Measurements from ENCODE around the gene CACNG6.

Gene CACNG6

GRCh38 chr19:53960187-53960586 lies 31.2 kb upstream of the CACNG6 start:
- TF ChIP-seq, protein P1, sequence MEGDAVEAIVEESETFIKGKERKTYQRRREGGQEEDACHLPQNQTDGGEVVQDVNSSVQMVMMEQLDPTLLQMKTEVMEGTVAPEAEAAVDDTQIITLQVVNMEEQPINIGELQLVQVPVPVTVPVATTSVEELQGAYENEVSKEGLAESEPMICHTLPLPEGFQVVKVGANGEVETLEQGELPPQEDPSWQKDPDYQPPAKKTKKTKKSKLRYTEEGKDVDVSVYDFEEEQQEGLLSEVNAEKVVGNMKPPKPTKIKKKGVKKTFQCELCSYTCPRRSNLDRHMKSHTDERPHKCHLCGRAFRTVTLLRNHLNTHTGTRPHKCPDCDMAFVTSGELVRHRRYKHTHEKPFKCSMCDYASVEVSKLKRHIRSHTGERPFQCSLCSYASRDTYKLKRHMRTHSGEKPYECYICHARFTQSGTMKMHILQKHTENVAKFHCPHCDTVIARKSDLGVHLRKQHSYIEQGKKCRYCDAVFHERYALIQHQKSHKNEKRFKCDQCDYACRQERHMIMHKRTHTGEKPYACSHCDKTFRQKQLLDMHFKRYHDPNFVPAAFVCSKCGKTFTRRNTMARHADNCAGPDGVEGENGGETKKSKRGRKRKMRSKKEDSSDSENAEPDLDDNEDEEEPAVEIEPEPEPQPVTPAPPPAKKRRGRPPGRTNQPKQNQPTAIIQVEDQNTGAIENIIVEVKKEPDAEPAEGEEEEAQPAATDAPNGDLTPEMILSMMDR (IDR thresholded peaks at IDR 0.05; ENCODE audit: borderline replicate concordance, extremely low read depth, low read length, poor library complexity, severe bottlenecking), result no peak
- TF ChIP-seq EZH2 (IDR thresholded peaks at IDR 0.05; ENCODE audit: borderline replicate concordance, low read depth, low read length, severe bottlenecking), result no peak
- no peaks in the 10 kb centered on the region for H3K79me2 ChIP-seq (ENCODE audit: insufficient read depth, low read length)
- H3K4me2 ChIP-seq (ENCODE audit: insufficient read depth, low read length), result no peak overlapping the region
- no peaks in the 10 kb centered on the region for H4K20me1 ChIP-seq (ENCODE audit: insufficient read depth, low read length)
- H3K9ac ChIP-seq (ENCODE audit: low read depth, low read length), result no peak overlapping the region
- no peak for DNase-seq
- H3K4me3 ChIP-seq (ENCODE audit: low read depth in 1 of 2, low read length in 2 of 2), result no peak overlapping the region
- no peak overlapping the region for H2AFZ ChIP-seq (ENCODE audit: low read depth, low read length)
- no peaks in the 10 kb centered on the region for H3K27me3 ChIP-seq (ENCODE audit: insufficient read depth, low read length, poor library complexity)
- no peak for ATAC-seq (ENCODE audit: insufficient read depth, low read depth)
- H3K36me3 ChIP-seq (ENCODE audit: insufficient read depth, low read length), result no peaks in the 10 kb centered on the region
- no peak overlapping the region for H3K27ac ChIP-seq (ENCODE audit: low read length)
- H3K4me1 ChIP-seq (ENCODE audit: insufficient read depth, low read length), result no peaks in the 10 kb centered on the region
- H3K9me3 ChIP-seq (ENCODE audit: insufficient read depth, low read length, severe bottlenecking), result no peaks in the 10 kb centered on the region

GRCh38 chr19:53960886-53961285 lies 30.6 kb upstream of the CACNG6 start:
- Histone ChIP-seq H3K27ac (ENCODE audit: low read length) (no peak overlapping the region), H3K9ac (ENCODE audit: low read depth, low read length) (no peak overlapping the region), H3K4me1 (ENCODE audit: insufficient read depth, low read length) (no peaks in the 10 kb centered on the region), H3K36me3 (ENCODE audit: insufficient read depth, low read length) (no peaks in the 10 kb centered on the region), H3K79me2 (ENCODE audit: insufficient read depth, low read length) (no peaks in the 10 kb centered on the region), H3K27me3 (ENCODE audit: insufficient read depth, low read length, poor library complexity) (no peaks in the 10 kb centered on the region), H4K20me1 (ENCODE audit: insufficient read depth, low read length) (no peaks in the 10 kb centered on the region), H2AFZ (ENCODE audit: low read depth, low read length) (no peak overlapping the region), H3K9me3 (ENCODE audit: insufficient read depth, low read length, severe bottlenecking) (no peaks in the 10 kb centered on the region), H3K4me2 (ENCODE audit: insufficient read depth, low read length) (no peak overlapping the region), H3K4me3 (ENCODE audit: low read depth in 1 of 2, low read length in 2 of 2) (no peak overlapping the region)
- no peak for ATAC-seq (ENCODE audit: insufficient read depth, low read depth)
- DNase-seq, result no peak
- TF ChIP-seq, protein P1 (IDR thresholded peaks at IDR 0.05; ENCODE audit: borderline replicate concordance, extremely low read depth, low read length, poor library complexity, severe bottlenecking), result no peak
- TF ChIP-seq EZH2 (IDR thresholded peaks at IDR 0.05; ENCODE audit: borderline replicate concordance, low read depth, low read length, severe bottlenecking), result no peak

- H3K4me3 ChIP-seq (ENCODE audit: low read depth in 1 of 2, low read length in 2 of 2), result no peak overlapping the region
- H3K27me3 ChIP-seq (ENCODE audit: insufficient read depth, low read length, poor library complexity), result no peaks in the 10 kb centered on the region
- H3K9ac ChIP-seq (ENCODE audit: low read depth, low read length), result no peak overlapping the region
- no peaks in the 10 kb centered on the region for H3K36me3 ChIP-seq (ENCODE audit: insufficient read depth, low read length)
- DNase-seq (no peak), ATAC-seq (ENCODE audit: insufficient read depth, low read depth) (no peak)
- H3K27ac ChIP-seq (ENCODE audit: low read length), result no peak overlapping the region
- no peaks in the 10 kb centered on the region for H4K20me1 ChIP-seq (ENCODE audit: insufficient read depth, low read length)
- no peaks in the 10 kb centered on the region for H3K79me2 ChIP-seq (ENCODE audit: insufficient read depth, low read length)
- H3K4me2 ChIP-seq (ENCODE audit: insufficient read depth, low read length), result no peak overlapping the region
- no peaks in the 10 kb centered on the region for H3K9me3 ChIP-seq (ENCODE audit: insufficient read depth, low read length, severe bottlenecking)
- no peaks in the 10 kb centered on the region for H3K4me1 ChIP-seq (ENCODE audit: insufficient read depth, low read length)
- no peak overlapping the region for H2AFZ ChIP-seq (ENCODE audit: low read depth, low read length)
- no peak for TF ChIP-seq EZH2 (IDR thresholded peaks at IDR 0.05; ENCODE audit: borderline replicate concordance, low read depth, low read length, severe bottlenecking)
- TF ChIP-seq, protein P1 (IDR thresholded peaks at IDR 0.05; ENCODE audit: borderline replicate concordance, extremely low read depth, low read length, poor library complexity, severe bottlenecking), result no peak
These were observed 29.7 kb upstream of the CACNG6 start for GRCh38 chr19:53961523-53962356.
